ENCODE data around the gene IKZF1. TPM values are rescaled to one million over a fixed set of nuclear protein-coding genes. Genes with fewer than 3 reads are reported as not detected.

IKZF1 gene
- total RNA-seq, 1 experiment from 2014 or later: not detected

- peak; percentile 22 for DNase-seq (ENCODE audit: low spot score)
These were observed 142.0 kb downstream of the IKZF1 start for GRCh38 chr7:50446542-50446960.

GRCh38 chr7:50448823-50449222 is 144.3 kb downstream of the IKZF1 start:
- DNase-seq (ENCODE audit: low spot score): no peak

GRCh38 chr7:50449501-50449880 is 145.0 kb downstream of the IKZF1 start:
- DNase-seq (ENCODE audit: low spot score): no peak

GRCh38 chr7:50449881-50450589 is 145.5 kb downstream of the IKZF1 start, which contains the start of gene FIGNL1:
Gene FIGNL1, minus strand, starts transcription at chr7:50450350. Its CDS starts 3,063 bp downstream, at chr7:50447287.
- peak; percentile 81 for DNase-seq (ENCODE audit: low spot score)

GRCh38 chr7:50450590-50451032 is 146.1 kb downstream of the IKZF1 start:
- no peak for DNase-seq (ENCODE audit: low spot score)

Small RNA genes lying within 50 kb of the gene (small RNA-seq; reads per million reads assigned to genes)
- not detected for gene RNU6-1091P

Other genes starting within 250 kb of the IKZF1 start
- gene ZPBP, start 211.5 kb upstream of the IKZF1 start, total RNA-seq (2014; rRNA removed; shearing (Covaris generic)): not detected in 2 replicates
- gene FIGNL1, start 145.6 kb downstream of the IKZF1 start, total RNA-seq (2014; rRNA removed; shearing (Covaris generic)): 14.7 and 15.4 TPM in 2 replicates